ENCODE measurements around the gene SMTNL1. TPM values are rescaled to one million over a fixed set of nuclear protein-coding genes. Genes with fewer than 3 reads are reported as not detected.

The SMTNL1 gene
- total and polyA plus RNA-seq, 2 donors from 2014 or later = not detected

- H3K27ac ChIP-seq (ENCODE audit: low read depth in 2 of 2, low read length in 2 of 2) = no peak overlapping the region
Measured at GRCh38 chr11:57521116-57521515, 16.3 kb upstream of the SMTNL1 start.

GRCh38 chr11:57523419-57523818 lies 14.0 kb upstream of the SMTNL1 start:
- FAIRE-seq = no peak
- no peak overlapping the region for H3K4me3 ChIP-seq (ENCODE audit: low read length in 3 of 3)
- no peaks in the 10 kb centered on the region for H3K4me1 ChIP-seq (ENCODE audit: control insufficient read depth in 2 of 3, insufficient read depth in 2 of 3, low read depth in 1 of 3, low read length in 3 of 3)
- intact Hi-C loops (cut with DNase I) = no loop called here
- no peaks in the 10 kb centered on the region for H3K27me3 ChIP-seq (ENCODE audit: control insufficient read depth, insufficient read depth, low read length)
- TF ChIP-seq CTCF (IDR thresholded peaks at IDR 0.05; ENCODE audit: borderline replicate concordance, extremely low read depth, insufficient read depth) = no peak
- H3K27ac ChIP-seq (ENCODE audit: low read depth in 2 of 2, low read length in 2 of 2) = no peak overlapping the region
- no peaks in the 10 kb centered on the region for H3K9me3 ChIP-seq (ENCODE audit: control insufficient read depth in 2 of 3, insufficient read depth in 1 of 3, low read length in 3 of 3)
- peaks cover 0 to 3% (median 2%) of the 10 kb centered on the region in 3 donors for H3K36me3 ChIP-seq (ENCODE audit: control insufficient read depth in 2 of 3, insufficient read depth in 3 of 3, low read length in 3 of 3)
- no peak overlapping the region for H3K9ac ChIP-seq (ENCODE audit: low read length in 3 of 3)
- no peak for DNase-seq

More at GRCh38 chr11:57521116-57521515, 16.3 kb upstream of the SMTNL1 start:
- intact Hi-C loops (cut with DNase I) = no loop called here
- TF ChIP-seq CTCF (IDR thresholded peaks at IDR 0.05; ENCODE audit: borderline replicate concordance, extremely low read depth, insufficient read depth) = no peak
- FAIRE-seq = no peak
- no peak for DNase-seq
- peaks cover 1% of the 10 kb centered on the region for H3K27me3 ChIP-seq (ENCODE audit: control insufficient read depth, insufficient read depth, low read length)
- no peaks in the 10 kb centered on the region for H3K36me3 ChIP-seq (ENCODE audit: control insufficient read depth in 2 of 3, insufficient read depth in 3 of 3, low read length in 3 of 3)
- no peaks in the 10 kb centered on the region for H3K9me3 ChIP-seq (ENCODE audit: control insufficient read depth in 2 of 3, insufficient read depth in 1 of 3, low read length in 3 of 3)
- no peak overlapping the region for H3K4me3 ChIP-seq (ENCODE audit: low read length in 3 of 3)
- no peak overlapping the region for H3K9ac ChIP-seq (ENCODE audit: low read length in 3 of 3)
- H3K4me1 ChIP-seq (ENCODE audit: control insufficient read depth in 2 of 3, insufficient read depth in 2 of 3, low read depth in 1 of 3, low read length in 3 of 3) = peaks cover 0 to under 1% (median 0%) of the 10 kb centered on the region in 3 donors

- FAIRE-seq = peak; percentile 44
- peak; percentile 93 for TF ChIP-seq CTCF (IDR thresholded peaks at IDR 0.05; ENCODE audit: borderline replicate concordance, extremely low read depth, insufficient read depth)
- Histone ChIP-seq H3K4me3 (ENCODE audit: low read length in 3 of 3) (no peak overlapping the region), H3K36me3 (ENCODE audit: control insufficient read depth in 2 of 3, insufficient read depth in 3 of 3, low read length in 3 of 3) (peaks cover 2 to 6% (median 4%) of the 10 kb centered on the region in 3 donors), H3K27me3 (ENCODE audit: control insufficient read depth, insufficient read depth, low read length) (no peaks in the 10 kb centered on the region), H3K9me3 (ENCODE audit: control insufficient read depth in 2 of 3, insufficient read depth in 1 of 3, low read length in 3 of 3) (no peaks in the 10 kb centered on the region), H3K27ac (ENCODE audit: low read depth in 2 of 2, low read length in 2 of 2) (no peak overlapping the region), H3K9ac (ENCODE audit: low read length in 3 of 3) (no peak overlapping the region), H3K4me1 (ENCODE audit: control insufficient read depth in 2 of 3, insufficient read depth in 2 of 3, low read depth in 1 of 3, low read length in 3 of 3) (peaks cover 0 to 7% (median 0%) of the 10 kb centered on the region in 3 donors)
- DNase-seq = peak in 4 of 5 donors; percentile 69 to 79 (median 74)
- intact Hi-C loops (cut with DNase I) = loop anchor here (5.0 kb wide), 1 partner anchor 35 kb away; no protein-coding TSS in a partner anchor
Measured at GRCh38 chr11:57527056-57527631, 10.3 kb upstream of the SMTNL1 start.
